ENCODE results near the gene WDR20.
"Not testable (repeated sequence)": the region's sequence is repeated elsewhere in the genome, so short reads cannot be mapped to it uniquely, and the experiment has no call there.

WDR20 gene

GRCh38 chr14:102154121-102154520 is 14.4 kb downstream of the WDR20 start:
- Histone ChIP-seq H3K9me3 (ENCODE audit: low read length) (no peaks in the 10 kb centered on the region), H3K9ac (ENCODE audit: low read length) (no peak overlapping the region), H3K4me1 (ENCODE audit: insufficient read depth, low read length) (no peaks in the 10 kb centered on the region), H3K27me3 (ENCODE audit: control insufficient read depth in 1 of 2, insufficient read depth in 2 of 2, low read length in 2 of 2) (no peaks in the 10 kb centered on the region), H3K27ac (ENCODE audit: low read depth, low read length) (no peak overlapping the region), H3K36me3 (ENCODE audit: insufficient read depth, low read length) (no peaks in the 10 kb centered on the region), H3K4me3 (ENCODE audit: low read depth in 1 of 2, low read length in 2 of 2) (no peak overlapping the region)

DNA sequence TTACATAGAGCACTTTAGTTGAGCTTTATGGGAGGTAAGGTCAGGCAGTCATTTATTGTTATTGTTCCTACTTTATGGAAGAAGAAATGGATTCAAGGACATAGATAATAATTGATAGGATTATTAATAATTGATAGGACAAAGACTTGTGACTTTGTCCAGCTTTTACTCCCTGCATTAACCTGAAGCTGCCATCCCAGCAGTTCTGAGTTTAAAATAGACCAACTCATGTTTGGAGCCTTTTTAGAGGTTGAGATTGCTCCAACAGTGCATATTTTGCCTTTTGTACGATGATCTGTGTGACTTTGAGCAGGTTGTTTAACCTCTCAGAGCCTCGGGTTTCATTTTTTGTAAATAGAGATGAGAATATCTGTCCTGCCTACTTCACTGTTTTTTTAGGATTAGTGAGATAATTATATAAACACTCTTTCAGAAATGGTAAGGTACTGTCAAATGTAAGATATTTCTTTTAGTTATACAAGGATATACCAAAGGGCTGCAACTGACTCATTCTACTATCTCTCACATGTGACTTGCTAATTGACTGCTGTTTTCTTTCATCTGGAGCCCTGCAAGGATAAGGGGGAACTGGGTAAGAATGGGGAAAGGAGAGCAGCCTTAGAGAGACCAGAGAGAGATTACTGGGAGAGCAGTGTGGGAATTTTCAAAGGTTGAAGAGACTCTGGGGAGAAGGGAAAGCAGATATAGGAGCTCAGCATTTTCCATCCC is 15.3 kb downstream of the WDR20 start:
- Histone ChIP-seq H3K9ac (ENCODE audit: low read length) (no peak overlapping the region), H3K9me3 (ENCODE audit: low read length) (no peaks in the 10 kb centered on the region), H3K36me3 (ENCODE audit: insufficient read depth, low read length) (no peaks in the 10 kb centered on the region), H3K27ac (ENCODE audit: low read depth, low read length) (no peak overlapping the region), H3K4me3 (ENCODE audit: low read depth in 1 of 2, low read length in 2 of 2) (no peak overlapping the region), H3K4me1 (ENCODE audit: insufficient read depth, low read length) (no peaks in the 10 kb centered on the region), H3K27me3 (ENCODE audit: control insufficient read depth in 1 of 2, insufficient read depth in 2 of 2, low read length in 2 of 2) (no peaks in the 10 kb centered on the region)

DNA sequence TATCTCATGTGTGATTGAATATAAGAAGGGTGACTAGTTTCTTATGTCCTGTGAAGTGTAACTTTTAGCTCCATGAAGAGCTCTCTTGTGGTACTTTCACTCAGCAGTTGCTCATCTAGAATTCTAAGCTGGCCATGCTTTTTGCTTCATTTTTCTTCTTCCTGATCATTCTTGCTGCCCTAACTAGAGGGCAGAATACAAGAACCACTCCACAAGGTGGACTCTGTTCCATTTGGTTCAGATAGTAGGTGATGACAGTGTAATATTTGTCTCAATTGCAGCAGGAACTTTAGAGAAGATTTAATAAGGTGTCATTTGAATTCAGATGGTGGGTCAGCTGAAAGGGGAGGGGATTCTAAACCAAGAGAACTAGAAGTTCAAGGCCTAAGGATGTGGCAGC is 17.6 kb downstream of the WDR20 start:
- no peak overlapping the region for H3K27ac ChIP-seq (ENCODE audit: low read depth, low read length)
- no peaks in the 10 kb centered on the region for H3K36me3 ChIP-seq (ENCODE audit: insufficient read depth, low read length)
- no peaks in the 10 kb centered on the region for H3K27me3 ChIP-seq (ENCODE audit: control insufficient read depth in 1 of 2, insufficient read depth in 2 of 2, low read length in 2 of 2)
- no peaks in the 10 kb centered on the region for H3K9me3 ChIP-seq (ENCODE audit: low read length)
- no peak overlapping the region for H3K9ac ChIP-seq (ENCODE audit: low read length)
- H3K4me3 ChIP-seq (ENCODE audit: low read depth in 1 of 2, low read length in 2 of 2): no peak overlapping the region
- H3K4me1 ChIP-seq (ENCODE audit: insufficient read depth, low read length): no peaks in the 10 kb centered on the region

DNA sequence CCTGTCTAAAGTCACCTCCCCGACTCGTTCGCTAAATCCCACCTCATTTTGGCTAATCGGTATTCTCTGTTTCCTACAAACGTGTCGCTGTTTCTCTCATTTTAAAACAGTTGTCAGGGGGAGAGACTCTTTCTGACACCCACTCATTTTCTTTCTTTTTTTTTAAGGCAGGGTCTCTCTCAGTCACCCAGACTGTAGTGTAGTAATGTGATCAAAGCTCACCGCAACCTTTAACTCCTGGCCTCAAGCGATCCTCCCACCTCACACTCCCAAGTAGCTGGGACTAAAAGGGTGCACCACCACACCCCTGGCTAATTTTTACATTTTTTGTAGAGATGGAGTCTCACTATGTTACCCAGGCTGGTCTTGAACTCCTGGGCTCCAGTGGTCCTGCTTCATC is 19.1 kb downstream of the WDR20 start:
- no peak overlapping the region for H3K9ac ChIP-seq (ENCODE audit: low read length)
- no peaks in the 10 kb centered on the region for H3K27me3 ChIP-seq (ENCODE audit: control insufficient read depth in 1 of 2, insufficient read depth in 2 of 2, low read length in 2 of 2)
- no peak overlapping the region for H3K27ac ChIP-seq (ENCODE audit: low read depth, low read length)
- H3K4me3 ChIP-seq (ENCODE audit: low read depth in 1 of 2, low read length in 2 of 2): no peak overlapping the region
- no peaks in the 10 kb centered on the region for H3K9me3 ChIP-seq (ENCODE audit: low read length)
- no peaks in the 10 kb centered on the region for H3K4me1 ChIP-seq (ENCODE audit: insufficient read depth, low read length)
- no peaks in the 10 kb centered on the region for H3K36me3 ChIP-seq (ENCODE audit: insufficient read depth, low read length)

DNA sequence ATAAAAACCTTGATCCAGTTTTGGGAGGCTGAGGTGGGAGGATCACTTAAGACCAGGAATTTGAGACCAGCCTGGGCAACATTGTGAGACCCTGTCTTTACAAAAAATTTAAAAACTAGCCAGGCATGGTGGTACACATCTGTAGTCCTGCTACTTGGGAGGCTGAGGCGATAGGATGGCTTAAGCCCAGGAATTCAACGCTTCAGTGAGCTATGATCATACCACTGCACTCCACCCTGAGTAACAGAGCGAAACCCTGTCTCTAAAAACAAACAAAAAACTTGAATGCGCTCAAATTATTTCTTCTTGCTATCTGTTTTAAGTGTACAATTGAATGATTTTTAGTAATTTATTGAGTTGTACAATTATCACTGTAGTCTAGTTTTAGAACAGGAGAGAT is 20.1 kb downstream of the WDR20 start:
- Histone ChIP-seq H3K9ac (ENCODE audit: low read length) (no peak overlapping the region), H3K4me3 (ENCODE audit: low read depth in 1 of 2, low read length in 2 of 2) (no peak overlapping the region), H3K9me3 (ENCODE audit: low read length) (no peaks in the 10 kb centered on the region), H3K27ac (ENCODE audit: low read depth, low read length) (no peak overlapping the region), H3K27me3 (ENCODE audit: control insufficient read depth in 1 of 2, insufficient read depth in 2 of 2, low read length in 2 of 2) (no peaks in the 10 kb centered on the region), H3K4me1 (ENCODE audit: insufficient read depth, low read length) (peaks cover 4% of the 10 kb centered on the region), H3K36me3 (ENCODE audit: insufficient read depth, low read length) (peaks cover 4% of the 10 kb centered on the region)

DNA sequence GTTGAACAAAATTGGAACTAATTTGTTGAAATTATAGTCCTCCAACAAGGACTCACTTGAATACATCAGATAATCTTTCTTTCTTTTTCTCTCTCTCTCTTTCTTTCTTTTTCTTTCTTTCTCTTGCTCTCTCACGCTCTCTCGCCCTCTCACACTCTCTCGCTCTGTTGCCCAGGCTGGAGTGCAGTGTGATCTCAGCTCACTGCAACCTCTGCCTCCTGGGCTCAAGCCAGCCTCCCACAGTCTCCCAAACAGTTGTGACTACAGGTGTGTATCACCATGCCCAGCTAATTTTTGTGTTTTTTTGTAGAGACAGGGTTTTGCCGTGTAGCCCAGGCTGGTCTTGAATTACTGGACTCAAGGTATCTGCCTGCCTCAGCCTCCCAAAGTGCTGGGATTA is 22.8 kb downstream of the WDR20 start:
- Histone ChIP-seq H3K27me3 (ENCODE audit: control insufficient read depth in 1 of 2, insufficient read depth in 2 of 2, low read length in 2 of 2) (no peaks in the 10 kb centered on the region), H3K9me3 (ENCODE audit: low read length) (no peaks in the 10 kb centered on the region), H3K4me1 (ENCODE audit: insufficient read depth, low read length) (peaks cover 4% of the 10 kb centered on the region), H3K36me3 (ENCODE audit: insufficient read depth, low read length) (peaks cover 4% of the 10 kb centered on the region), H3K4me3 (ENCODE audit: low read depth in 1 of 2, low read length in 2 of 2) (no peak overlapping the region), H3K27ac (ENCODE audit: low read depth, low read length) (no peak overlapping the region), H3K9ac (ENCODE audit: low read length) (no peak overlapping the region)

DNA sequence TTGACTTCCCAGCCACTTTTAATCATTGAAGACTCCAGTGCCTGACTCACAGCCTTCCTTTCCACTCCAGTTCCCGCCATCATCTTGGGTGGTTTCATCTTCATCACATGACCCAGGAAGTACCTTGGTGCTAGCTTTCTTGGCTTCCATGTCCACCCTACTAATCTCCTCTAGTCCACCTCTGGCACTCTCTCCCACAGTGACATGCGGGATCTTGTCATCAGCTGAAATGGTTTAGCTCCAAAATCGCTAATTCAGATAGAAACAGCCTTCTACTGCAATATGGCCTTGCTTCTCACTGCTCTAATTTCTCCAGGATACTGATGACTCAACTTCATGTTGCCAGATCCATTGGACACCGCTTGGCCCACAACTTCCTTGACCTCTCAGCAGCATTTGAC is 24.5 kb downstream of the WDR20 start:
- no peaks in the 10 kb centered on the region for H3K9me3 ChIP-seq (ENCODE audit: low read length)
- no peak overlapping the region for H3K9ac ChIP-seq (ENCODE audit: low read length)
- H3K36me3 ChIP-seq (ENCODE audit: insufficient read depth, low read length): peaks cover 4% of the 10 kb centered on the region
- no peak overlapping the region for H3K27ac ChIP-seq (ENCODE audit: low read depth, low read length)
- H3K4me3 ChIP-seq (ENCODE audit: low read depth in 1 of 2, low read length in 2 of 2): no peak overlapping the region
- peaks cover 4% of the 10 kb centered on the region for H3K4me1 ChIP-seq (ENCODE audit: insufficient read depth, low read length)
- H3K27me3 ChIP-seq (ENCODE audit: control insufficient read depth in 1 of 2, insufficient read depth in 2 of 2, low read length in 2 of 2): no peaks in the 10 kb centered on the region

- Histone ChIP-seq H3K27ac (ENCODE audit: low read depth, low read length) (no peak overlapping the region), H3K36me3 (ENCODE audit: insufficient read depth, low read length) (peaks cover 4% of the 10 kb centered on the region), H3K9ac (ENCODE audit: low read length) (no peak overlapping the region), H3K9me3 (ENCODE audit: low read length) (no peaks in the 10 kb centered on the region), H3K27me3 (ENCODE audit: control insufficient read depth in 1 of 2, insufficient read depth in 2 of 2, low read length in 2 of 2) (no peaks in the 10 kb centered on the region), H3K4me1 (ENCODE audit: insufficient read depth, low read length) (peaks cover 4% of the 10 kb centered on the region), H3K4me3 (ENCODE audit: low read depth in 1 of 2, low read length in 2 of 2) (no peak overlapping the region)
Measured at GRCh38 chr14:102164965-102165364, 25.3 kb downstream of the WDR20 start.

DNA sequence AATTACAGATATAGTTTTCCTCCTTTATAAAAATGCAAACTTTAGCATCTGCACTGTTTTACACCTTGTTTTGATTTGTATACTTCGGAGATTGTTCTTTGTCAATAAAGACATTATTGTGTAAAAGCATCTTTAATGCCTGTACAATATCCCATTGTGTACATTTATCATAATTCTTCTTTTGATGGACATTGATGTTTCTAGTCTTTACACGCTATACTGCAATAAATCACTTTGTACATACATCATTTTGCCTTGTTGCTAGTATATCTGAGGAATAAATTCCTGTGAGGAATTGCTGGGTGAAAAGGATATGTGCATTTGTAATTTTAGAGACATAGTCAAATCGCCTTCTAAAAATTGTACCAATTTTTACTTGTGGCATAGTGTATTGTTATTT is 30.4 kb downstream of the WDR20 start:
- H3K27ac ChIP-seq (ENCODE audit: low read depth, low read length): no peak overlapping the region
- no peaks in the 10 kb centered on the region for H3K36me3 ChIP-seq (ENCODE audit: insufficient read depth, low read length)
- no peak overlapping the region for H3K9ac ChIP-seq (ENCODE audit: low read length)
- no peaks in the 10 kb centered on the region for H3K4me1 ChIP-seq (ENCODE audit: insufficient read depth, low read length)
- H3K27me3 ChIP-seq (ENCODE audit: control insufficient read depth in 1 of 2, insufficient read depth in 2 of 2, low read length in 2 of 2): no peaks in the 10 kb centered on the region
- no peaks in the 10 kb centered on the region for H3K9me3 ChIP-seq (ENCODE audit: low read length)
- H3K4me3 ChIP-seq (ENCODE audit: low read depth in 1 of 2, low read length in 2 of 2): no peak overlapping the region

- Histone ChIP-seq H3K27ac (ENCODE audit: low read depth, low read length) (no peak overlapping the region), H3K4me3 (ENCODE audit: low read depth in 1 of 2, low read length in 2 of 2) (no peak overlapping the region), H3K9ac (ENCODE audit: low read length) (no peak overlapping the region), H3K36me3 (ENCODE audit: insufficient read depth, low read length) (no peaks in the 10 kb centered on the region), H3K27me3 (ENCODE audit: control insufficient read depth in 1 of 2, insufficient read depth in 2 of 2, low read length in 2 of 2) (no peaks in the 10 kb centered on the region), H3K9me3 (ENCODE audit: low read length) (no peaks in the 10 kb centered on the region), H3K4me1 (ENCODE audit: insufficient read depth, low read length) (no peaks in the 10 kb centered on the region)
Measured at GRCh38 chr14:102171173-102172020, 31.7 kb downstream of the WDR20 start.

- not testable (repeated sequence) for H3K9me3 ChIP-seq (ENCODE audit: low read length); H3K9ac ChIP-seq (ENCODE audit: low read length); H3K4me3 ChIP-seq (ENCODE audit: low read depth in 1 of 2, low read length in 2 of 2); H3K27ac ChIP-seq (ENCODE audit: low read depth, low read length); H3K4me1 ChIP-seq (ENCODE audit: insufficient read depth, low read length); H3K36me3 ChIP-seq (ENCODE audit: insufficient read depth, low read length); H3K27me3 ChIP-seq (ENCODE audit: control insufficient read depth in 1 of 2, insufficient read depth in 2 of 2, low read length in 2 of 2)
Measured at GRCh38 chr14:102172021-102172272, 32.2 kb downstream of the WDR20 start.

DNA sequence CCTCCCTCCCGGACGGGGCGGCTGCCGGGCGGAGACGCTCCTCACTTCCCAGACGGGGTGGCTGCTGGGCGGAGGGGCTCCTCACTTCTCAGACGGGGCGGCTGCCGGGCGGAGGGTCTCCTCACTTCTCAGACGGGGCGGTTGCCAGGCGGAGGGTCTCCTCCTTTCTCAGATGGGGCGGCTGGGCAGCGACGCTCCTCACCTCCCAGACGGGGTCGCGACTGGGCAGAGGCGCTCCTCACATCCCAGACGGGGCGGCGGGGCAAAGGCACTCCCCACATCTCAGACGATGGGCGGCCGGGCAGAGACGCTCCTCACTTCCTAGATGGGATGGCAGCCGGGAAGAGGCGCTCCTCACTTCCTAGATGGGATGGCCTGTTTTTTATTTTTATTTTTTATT is 33.0 kb downstream of the WDR20 start:
- not testable (repeated sequence) for H3K27ac ChIP-seq (ENCODE audit: low read depth, low read length); H3K4me1 ChIP-seq (ENCODE audit: insufficient read depth, low read length); H3K27me3 ChIP-seq (ENCODE audit: control insufficient read depth in 1 of 2, insufficient read depth in 2 of 2, low read length in 2 of 2); H3K9ac ChIP-seq (ENCODE audit: low read length); H3K9me3 ChIP-seq (ENCODE audit: low read length); H3K36me3 ChIP-seq (ENCODE audit: insufficient read depth, low read length); H3K4me3 ChIP-seq (ENCODE audit: low read depth in 1 of 2, low read length in 2 of 2)

Measured in muscle layer of colon (tissue), 2 donors.